ENCODE measurements around the gene UPK3A.

Gene UPK3A

DNA sequence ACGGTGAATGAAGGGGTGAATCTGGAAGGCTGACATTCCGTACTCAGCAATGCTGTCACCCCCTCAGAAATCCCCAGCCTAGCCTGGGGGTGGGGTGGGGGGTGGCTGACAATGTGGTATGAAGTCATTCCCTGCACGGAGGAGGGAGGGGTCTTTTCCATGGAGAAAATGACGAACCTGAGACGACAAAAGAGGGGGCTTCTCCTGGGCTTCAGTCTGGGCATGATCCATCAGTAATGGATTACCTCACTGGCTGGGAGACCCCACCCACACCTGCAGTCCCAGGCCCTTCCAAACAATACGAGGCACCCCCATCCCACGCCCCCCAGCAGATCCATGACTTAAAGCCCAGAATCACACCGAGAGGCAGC is 45.1 kb upstream of the UPK3A start:
- DNase-seq (ENCODE audit: low read depth): no peak
- TF ChIP-seq, protein P1, sequence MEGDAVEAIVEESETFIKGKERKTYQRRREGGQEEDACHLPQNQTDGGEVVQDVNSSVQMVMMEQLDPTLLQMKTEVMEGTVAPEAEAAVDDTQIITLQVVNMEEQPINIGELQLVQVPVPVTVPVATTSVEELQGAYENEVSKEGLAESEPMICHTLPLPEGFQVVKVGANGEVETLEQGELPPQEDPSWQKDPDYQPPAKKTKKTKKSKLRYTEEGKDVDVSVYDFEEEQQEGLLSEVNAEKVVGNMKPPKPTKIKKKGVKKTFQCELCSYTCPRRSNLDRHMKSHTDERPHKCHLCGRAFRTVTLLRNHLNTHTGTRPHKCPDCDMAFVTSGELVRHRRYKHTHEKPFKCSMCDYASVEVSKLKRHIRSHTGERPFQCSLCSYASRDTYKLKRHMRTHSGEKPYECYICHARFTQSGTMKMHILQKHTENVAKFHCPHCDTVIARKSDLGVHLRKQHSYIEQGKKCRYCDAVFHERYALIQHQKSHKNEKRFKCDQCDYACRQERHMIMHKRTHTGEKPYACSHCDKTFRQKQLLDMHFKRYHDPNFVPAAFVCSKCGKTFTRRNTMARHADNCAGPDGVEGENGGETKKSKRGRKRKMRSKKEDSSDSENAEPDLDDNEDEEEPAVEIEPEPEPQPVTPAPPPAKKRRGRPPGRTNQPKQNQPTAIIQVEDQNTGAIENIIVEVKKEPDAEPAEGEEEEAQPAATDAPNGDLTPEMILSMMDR (conservative IDR thresholded peaks at IDR 0.05; ENCODE audit: low read length): no peak
- H3K4me3 ChIP-seq (ENCODE audit: low read length): peak overlapping the region; percentile 70

DNA sequence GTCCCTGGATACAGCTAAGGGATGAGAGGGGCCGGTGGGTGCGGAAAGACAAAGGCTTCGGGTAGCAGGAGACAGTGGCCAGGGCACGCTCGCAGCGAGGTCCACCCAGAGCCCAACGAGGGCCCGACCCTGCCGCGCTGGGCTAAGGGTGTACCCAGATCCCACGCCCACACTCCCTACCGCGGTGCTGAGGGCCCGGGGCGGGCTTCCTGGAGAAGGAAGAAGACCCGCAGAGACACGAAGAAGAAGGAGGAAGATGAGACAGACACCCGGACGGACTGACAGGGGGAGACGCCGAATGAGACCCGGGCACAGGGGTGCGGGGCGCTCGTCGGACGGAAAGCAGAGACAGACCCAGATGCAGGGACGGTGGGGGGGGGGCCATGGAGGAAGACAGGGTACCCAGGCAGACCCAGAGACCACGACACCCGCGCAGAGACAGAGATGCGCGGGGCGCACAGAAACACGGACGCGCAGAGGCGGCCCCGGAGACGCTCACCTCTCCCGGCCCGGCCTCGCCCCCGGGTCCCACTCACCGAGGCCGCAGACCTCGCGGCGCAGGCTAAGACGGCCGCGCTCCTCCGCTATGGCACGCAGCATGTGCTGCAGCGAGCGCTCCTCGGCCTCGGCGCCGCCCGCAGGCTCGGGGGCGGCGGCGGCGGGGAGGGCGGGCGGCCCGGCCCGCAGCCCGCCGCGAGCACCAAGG is 44.5 kb upstream of the UPK3A start:
- H3K4me3 ChIP-seq (ENCODE audit: low read length): peak overlapping the region; percentile 70
- no peak for DNase-seq (ENCODE audit: low read depth)
- TF ChIP-seq, protein P1 (conservative IDR thresholded peaks at IDR 0.05; ENCODE audit: low read length): no peak

DNA sequence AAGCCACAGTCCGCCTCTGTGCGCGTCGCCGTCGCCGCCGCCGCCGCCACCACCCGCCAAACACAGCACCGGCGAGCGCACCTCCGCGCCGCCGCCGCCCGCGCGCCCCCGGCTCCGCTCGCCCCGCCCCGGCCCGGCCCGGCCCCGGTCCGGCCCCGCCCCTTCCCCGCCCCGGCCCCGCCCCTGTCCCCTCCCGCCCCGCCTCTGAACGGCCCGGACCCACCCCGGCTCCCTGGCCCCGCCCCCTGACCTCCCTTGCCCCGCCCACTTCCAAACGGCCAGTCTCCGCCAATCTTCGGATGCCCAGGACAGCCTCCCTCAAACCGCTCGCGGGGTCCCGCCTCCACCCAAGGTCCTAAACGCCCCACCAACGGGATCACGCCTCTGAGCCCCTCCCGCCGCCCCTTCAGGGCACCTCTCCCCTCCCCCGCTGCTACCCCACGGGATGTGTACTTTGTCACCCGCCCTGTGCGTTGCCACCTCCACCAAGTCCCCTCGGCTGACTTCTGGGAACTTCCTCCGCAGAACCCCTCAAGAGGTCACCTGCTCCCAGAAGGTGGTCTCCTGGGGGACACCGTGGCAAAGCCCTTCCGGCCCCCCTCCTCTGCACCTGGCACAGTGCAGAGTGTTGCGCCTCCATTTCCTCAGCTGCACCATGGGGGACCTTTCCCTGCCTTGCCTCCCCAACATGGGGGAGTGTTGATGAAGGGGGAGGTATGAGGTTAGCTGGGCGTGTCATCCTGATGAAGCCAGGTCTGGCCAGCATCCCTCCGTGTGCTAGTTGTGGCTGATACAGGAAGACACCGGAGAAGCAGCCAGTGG is 43.7 kb upstream of the UPK3A start, which contains the start of gene KIAA0930:
Gene KIAA0930, minus strand, starts transcription at position 85 of the 822 bp plus-strand sequence. CDS start 191 bp downstream, outside the sequence.
- peak; percentile 59 for DNase-seq (ENCODE audit: low read depth)
- TF ChIP-seq, protein P1 (conservative IDR thresholded peaks at IDR 0.05; ENCODE audit: low read length): no peak
- peak within 1 kb of the TSS; percentile 70 for H3K4me3 ChIP-seq (ENCODE audit: low read length)

DNA sequence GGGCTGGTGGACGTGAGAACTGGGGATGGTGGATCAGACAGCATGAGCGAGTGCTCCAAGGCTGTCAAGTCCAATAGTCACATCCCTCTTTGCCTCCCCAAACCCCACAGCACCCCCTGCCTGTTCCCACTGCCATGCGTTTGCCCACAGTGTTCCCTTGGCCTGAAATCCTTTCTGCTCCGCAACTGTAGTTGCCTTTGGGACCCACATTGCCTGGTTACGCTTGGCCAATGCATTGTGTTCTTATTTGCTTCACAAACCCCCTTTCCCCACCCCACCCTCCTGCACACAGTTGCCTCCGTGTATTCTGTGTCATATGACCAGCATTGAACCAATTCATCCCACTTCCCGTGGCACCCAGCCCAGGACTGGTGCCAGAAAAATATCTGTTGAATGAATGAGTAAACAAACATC is 42.0 kb upstream of the UPK3A start:
- TF ChIP-seq, protein P1 (conservative IDR thresholded peaks at IDR 0.05; ENCODE audit: low read length): no peak
- H3K4me3 ChIP-seq (ENCODE audit: low read length): no peak overlapping the region
- no peak for DNase-seq (ENCODE audit: low read depth)

DNA sequence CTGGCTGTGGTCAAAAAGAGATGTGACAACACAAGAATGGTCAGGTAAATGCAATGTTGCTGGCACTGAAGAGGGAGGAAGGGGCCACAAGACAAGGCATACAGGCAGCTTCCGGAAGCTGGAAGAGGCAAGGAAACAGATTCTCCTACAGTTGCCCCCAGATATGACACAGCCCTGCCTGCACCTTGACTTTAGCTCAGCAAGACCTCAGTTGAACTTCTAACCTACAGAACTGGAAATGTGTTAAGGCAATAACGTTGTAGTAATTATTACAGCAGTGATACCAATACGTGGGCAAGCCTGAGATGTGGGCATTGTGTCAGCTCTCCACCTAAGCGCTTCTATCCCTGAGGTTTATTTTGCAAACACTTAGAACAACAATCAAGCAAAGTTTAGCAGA is 39.8 kb upstream of the UPK3A start:
- TF ChIP-seq, protein P1 (conservative IDR thresholded peaks at IDR 0.05; ENCODE audit: low read length): no peak
- no peak overlapping the region for H3K4me3 ChIP-seq (ENCODE audit: low read length)
- no peak for DNase-seq (ENCODE audit: low read depth)

DNA sequence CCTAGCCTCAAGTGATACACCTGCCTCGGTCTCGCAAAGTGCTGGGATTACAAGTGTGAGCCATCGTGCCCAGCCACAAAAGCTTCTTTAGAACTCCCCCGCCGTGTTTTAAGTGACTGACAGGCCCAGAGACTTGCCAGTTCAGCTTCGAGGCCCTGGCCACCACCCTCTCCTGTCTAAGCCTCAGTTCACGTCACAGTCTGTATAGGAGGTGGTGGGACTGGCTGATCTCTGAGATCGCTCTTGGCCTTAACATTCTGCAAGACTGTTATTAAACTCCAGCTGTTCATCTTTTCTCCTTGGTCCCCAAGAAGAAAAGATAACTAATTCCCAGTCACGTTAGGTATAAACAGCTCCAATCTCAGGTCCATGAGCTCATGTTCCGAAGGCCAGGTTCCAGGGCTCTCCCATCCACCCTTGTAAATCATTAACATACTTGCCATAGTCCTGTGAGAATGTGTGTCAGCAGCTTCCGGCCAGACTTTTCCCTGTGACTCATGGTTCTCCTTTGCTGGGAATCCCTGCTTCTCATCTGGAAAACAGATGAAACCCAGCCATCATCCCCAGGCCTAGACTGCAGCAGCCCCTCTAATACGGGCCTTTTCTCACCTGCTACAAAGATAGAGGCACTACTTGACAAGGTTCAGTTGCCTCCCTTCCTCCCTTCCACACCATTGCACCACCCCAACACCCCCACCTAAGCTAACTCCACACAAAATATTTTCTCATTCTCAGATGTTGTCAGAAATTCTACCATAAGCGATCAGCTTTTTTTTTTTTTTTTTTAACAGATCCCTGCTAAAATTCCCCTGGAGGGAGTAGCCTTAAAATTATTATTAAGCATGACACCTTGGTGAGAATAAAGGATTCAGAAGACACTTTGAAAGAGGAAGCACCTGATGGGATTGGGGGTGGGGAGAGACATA is 38.4 kb upstream of the UPK3A start:
- H3K4me3 ChIP-seq (ENCODE audit: low read length): no peak overlapping the region
- TF ChIP-seq, protein P1 (conservative IDR thresholded peaks at IDR 0.05; ENCODE audit: low read length): no peak
- DNase-seq (ENCODE audit: low read depth): peak; percentile 97
